ENCODE results near the gene PRC1.
"Not testable (repeated sequence)": the region's sequence is repeated elsewhere in the genome, so short reads cannot be mapped to it uniquely, and the experiment has no call there.

DNA sequence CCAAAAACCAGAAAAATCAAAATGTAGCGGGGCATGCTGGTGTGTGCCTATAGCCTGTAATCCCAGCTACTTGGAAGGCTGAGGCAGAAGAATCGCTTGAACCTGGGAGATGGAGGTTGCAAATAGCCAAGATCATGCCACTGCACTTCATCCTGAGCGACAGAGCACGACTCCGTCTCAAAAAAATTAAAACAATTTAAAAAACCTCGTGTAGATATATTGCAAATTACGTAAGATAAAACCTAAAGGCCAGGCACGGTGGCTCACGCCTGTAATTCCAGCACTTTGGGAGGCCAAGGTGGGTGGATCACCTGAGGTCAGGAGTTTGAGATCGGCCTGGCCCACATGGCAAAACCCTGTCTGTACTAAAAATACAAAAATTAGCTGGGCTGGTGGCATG is 67.6 kb downstream of the PRC1 start:
- TF ChIP-seq POLR2A (IDR thresholded peaks at IDR 0.05), result not testable (repeated sequence)
- TF ChIP-seq, protein P1, sequence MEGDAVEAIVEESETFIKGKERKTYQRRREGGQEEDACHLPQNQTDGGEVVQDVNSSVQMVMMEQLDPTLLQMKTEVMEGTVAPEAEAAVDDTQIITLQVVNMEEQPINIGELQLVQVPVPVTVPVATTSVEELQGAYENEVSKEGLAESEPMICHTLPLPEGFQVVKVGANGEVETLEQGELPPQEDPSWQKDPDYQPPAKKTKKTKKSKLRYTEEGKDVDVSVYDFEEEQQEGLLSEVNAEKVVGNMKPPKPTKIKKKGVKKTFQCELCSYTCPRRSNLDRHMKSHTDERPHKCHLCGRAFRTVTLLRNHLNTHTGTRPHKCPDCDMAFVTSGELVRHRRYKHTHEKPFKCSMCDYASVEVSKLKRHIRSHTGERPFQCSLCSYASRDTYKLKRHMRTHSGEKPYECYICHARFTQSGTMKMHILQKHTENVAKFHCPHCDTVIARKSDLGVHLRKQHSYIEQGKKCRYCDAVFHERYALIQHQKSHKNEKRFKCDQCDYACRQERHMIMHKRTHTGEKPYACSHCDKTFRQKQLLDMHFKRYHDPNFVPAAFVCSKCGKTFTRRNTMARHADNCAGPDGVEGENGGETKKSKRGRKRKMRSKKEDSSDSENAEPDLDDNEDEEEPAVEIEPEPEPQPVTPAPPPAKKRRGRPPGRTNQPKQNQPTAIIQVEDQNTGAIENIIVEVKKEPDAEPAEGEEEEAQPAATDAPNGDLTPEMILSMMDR (IDR thresholded peaks at IDR 0.05), result not testable (repeated sequence)

Data from testis (tissue), 2 donors.